Erythroblast (primary cell): ENCODE data around the gene TENM4.

Experiments
- GATA1 ChIP-seq: IDR thresholded peaks from 2 replicates; pipeline ENCODE4 v1.6.1; 2011; ENCODE audit warnings: low read depth, mild to moderate bottlenecking, control low read depth, low read length, moderate library complexity
- POLR2A ChIP-seq: IDR thresholded peaks from 2 replicates; pipeline ENCODE4 v1.6.1; 2011; ENCODE audit warnings: mild to moderate bottlenecking, low read length

GRCh38 chr11:79304599-79305212, 136.1 kb downstream of the TENM4 start:
- TF ChIP-seq POLR2A (no peak), GATA1 (no peak)
